Panc1 (cell line): Measurements from ENCODE around the gene MTARC2.

ENCODE experiments used
- POLR2AphosphoS5 ChIP-seq: IDR thresholded peaks from 2 replicates; pipeline ENCODE4 v1.6.1; 2012; ENCODE audit warnings: mild to moderate bottlenecking, low read depth, low read length, moderate library complexity
- SIN3A ChIP-seq: IDR thresholded peaks from 2 replicates; pipeline ENCODE4 v1.6.1; 2012; ENCODE audit warnings: low read depth, mild to moderate bottlenecking, low read length, moderate library complexity, borderline replicate concordance; ENCODE audit not compliant: insufficient read depth
- TF ChIP-seq, protein P1 (sequence below): fragments of 450-650 bp; IDR thresholded peaks from 2 replicates; pipeline ENCODE4 v1.5.1; 2017; ENCODE audit warnings: mild to moderate bottlenecking
- TF ChIP-seq, protein P2 (sequence below), 2 experiments: IDR thresholded peaks; 2 replicates each; pipeline ENCODE4 v1.6.1; 2011 to 2012; ENCODE audit warnings: low read depth in 2 of 2, control low read depth in 1 of 2, low read length in 1 of 2, mild to moderate bottlenecking in 1 of 2, moderate library complexity in 1 of 2; ENCODE audit not compliant: insufficient read depth in 1 of 2

DNA sequence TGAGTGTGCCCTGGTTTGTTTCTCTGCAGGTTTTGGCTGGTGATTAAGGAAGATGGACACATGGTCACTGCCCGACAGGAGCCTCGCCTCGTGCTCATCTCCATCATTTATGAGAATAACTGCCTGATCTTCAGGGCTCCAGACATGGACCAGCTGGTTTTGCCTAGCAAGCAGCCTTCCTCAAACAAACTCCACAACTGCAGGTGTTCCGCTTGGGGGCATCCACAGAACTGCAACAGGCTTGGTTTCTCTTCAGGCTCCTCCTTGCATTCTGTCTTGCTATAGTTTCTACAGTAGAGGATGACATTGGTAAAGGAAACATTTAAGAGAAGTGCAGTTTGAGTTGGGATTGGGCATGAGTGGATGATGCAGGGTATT lies 6.8 kb downstream of the MTARC2 start:
- TF ChIP-seq, protein P1, sequence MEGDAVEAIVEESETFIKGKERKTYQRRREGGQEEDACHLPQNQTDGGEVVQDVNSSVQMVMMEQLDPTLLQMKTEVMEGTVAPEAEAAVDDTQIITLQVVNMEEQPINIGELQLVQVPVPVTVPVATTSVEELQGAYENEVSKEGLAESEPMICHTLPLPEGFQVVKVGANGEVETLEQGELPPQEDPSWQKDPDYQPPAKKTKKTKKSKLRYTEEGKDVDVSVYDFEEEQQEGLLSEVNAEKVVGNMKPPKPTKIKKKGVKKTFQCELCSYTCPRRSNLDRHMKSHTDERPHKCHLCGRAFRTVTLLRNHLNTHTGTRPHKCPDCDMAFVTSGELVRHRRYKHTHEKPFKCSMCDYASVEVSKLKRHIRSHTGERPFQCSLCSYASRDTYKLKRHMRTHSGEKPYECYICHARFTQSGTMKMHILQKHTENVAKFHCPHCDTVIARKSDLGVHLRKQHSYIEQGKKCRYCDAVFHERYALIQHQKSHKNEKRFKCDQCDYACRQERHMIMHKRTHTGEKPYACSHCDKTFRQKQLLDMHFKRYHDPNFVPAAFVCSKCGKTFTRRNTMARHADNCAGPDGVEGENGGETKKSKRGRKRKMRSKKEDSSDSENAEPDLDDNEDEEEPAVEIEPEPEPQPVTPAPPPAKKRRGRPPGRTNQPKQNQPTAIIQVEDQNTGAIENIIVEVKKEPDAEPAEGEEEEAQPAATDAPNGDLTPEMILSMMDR = no peak
- no peak for TF ChIP-seq SIN3A
- TF ChIP-seq, protein P2, sequence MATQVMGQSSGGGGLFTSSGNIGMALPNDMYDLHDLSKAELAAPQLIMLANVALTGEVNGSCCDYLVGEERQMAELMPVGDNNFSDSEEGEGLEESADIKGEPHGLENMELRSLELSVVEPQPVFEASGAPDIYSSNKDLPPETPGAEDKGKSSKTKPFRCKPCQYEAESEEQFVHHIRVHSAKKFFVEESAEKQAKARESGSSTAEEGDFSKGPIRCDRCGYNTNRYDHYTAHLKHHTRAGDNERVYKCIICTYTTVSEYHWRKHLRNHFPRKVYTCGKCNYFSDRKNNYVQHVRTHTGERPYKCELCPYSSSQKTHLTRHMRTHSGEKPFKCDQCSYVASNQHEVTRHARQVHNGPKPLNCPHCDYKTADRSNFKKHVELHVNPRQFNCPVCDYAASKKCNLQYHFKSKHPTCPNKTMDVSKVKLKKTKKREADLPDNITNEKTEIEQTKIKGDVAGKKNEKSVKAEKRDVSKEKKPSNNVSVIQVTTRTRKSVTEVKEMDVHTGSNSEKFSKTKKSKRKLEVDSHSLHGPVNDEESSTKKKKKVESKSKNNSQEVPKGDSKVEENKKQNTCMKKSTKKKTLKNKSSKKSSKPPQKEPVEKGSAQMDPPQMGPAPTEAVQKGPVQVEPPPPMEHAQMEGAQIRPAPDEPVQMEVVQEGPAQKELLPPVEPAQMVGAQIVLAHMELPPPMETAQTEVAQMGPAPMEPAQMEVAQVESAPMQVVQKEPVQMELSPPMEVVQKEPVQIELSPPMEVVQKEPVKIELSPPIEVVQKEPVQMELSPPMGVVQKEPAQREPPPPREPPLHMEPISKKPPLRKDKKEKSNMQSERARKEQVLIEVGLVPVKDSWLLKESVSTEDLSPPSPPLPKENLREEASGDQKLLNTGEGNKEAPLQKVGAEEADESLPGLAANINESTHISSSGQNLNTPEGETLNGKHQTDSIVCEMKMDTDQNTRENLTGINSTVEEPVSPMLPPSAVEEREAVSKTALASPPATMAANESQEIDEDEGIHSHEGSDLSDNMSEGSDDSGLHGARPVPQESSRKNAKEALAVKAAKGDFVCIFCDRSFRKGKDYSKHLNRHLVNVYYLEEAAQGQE (IDR thresholded peaks at IDR 0.05; ENCODE audit: insufficient read depth in 1 of 2, low read depth in 2 of 2, low read length in 1 of 2) = no peak
- TF ChIP-seq POLR2AphosphoS5 = no peak
